NCI-H1092 treated with DMSO at 0.1 percent for 48 hours (cell line): ENCODE data around the gene FSTL5.
"Not testable (repeated sequence)": the region's sequence is repeated elsewhere in the genome, so short reads cannot be mapped to it uniquely, and the experiment has no call there.

Experiments
- DNase-seq: peaks from one replicate; lab custom pipeline; 2025; lab: John Stamatoyannopoulos, UW

Gene FSTL5

DNA sequence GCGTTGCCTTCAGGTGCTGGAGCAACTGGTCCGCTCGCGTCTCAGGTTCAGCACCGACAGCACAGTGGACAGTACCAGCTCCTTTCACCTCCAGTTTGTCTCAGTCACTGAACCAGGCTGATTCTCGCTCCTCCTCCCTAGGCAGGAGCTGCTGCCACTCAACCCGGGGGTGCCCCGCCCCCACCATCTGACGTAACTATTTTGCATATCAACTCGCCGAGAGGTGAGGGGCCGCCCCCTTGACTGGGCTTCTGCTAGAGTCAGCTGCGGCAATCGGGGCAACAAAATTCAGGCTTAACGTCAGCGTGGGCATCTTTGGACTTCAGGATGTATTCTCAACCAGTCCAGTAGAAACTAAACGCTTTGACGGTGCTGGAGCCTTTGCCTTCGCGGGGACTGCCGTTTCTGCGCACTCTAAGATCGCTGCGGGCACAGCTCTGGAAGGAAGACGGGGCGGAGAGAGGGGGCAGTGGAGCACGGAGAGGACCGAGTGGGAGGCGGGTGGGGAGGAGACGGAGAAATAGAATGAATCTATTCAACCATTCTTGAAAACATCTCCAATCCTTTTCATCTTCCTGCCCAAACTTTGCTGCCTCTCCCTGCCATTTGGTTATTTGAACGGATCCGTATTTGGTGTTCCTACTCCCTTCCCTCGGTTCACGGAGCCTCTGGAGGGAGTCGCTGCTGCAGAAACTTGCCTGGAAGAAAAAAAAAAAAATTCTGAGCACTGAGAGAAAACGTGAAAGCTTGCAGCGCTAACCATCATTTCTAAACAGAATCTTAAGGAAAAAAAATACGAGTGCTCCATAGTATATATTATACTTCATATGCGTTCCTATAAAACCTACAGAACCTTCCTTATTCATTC, at the start of gene FSTL5:
FSTL5 (minus strand) TSS at position 109 of the 868 bp plus-strand sequence. CDS start 52,604 bp downstream, outside the sequence.
- DNase-seq, result peak; percentile 39

DNA sequence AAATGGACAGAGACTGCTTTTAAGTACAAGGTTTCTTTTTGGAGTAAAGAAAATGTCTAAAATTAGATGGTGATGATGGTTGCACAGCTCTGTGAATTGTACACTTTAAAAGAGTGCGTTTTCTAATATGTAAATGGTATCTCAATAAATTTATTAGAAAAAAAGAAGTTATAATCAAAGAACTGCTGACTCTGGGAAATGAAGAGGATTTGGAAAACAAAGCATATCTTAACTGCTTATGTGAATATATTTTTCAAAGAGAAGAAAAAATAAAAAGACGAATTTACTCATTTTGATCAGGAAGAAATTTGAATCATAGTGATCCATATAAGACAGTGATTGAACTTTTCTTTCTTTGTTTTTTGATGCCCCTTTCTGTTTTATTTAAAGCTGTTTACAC, 45.9 kb upstream of the FSTL5 start:
- no peak for DNase-seq

- DNase-seq, result not testable (repeated sequence)
These were observed 39.7 kb upstream of the FSTL5 start for GRCh38 chr4:162203478-162203877.

DNA sequence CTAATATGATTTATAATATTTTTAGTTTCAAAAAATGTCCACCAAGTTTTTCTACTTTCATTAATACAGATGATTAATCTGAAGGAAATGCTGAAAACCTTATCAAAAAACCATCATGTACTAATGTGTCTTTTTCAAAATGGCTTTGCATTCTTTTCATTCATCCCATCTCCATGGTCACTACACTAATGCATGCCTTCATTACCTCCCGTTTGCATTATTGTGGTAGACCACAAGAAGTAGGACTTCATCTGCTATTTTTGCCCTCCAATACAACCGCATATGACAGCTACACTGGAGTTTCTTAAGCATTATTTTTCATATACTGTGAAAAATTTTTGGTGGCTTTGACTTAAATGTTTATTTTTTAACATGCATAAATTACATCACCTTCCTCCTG, 37.9 kb upstream of the FSTL5 start:
- no peak for DNase-seq

- no peak for DNase-seq
These were observed 6.7 kb upstream of the FSTL5 start for GRCh38 chr4:162170509-162170908.

DNA sequence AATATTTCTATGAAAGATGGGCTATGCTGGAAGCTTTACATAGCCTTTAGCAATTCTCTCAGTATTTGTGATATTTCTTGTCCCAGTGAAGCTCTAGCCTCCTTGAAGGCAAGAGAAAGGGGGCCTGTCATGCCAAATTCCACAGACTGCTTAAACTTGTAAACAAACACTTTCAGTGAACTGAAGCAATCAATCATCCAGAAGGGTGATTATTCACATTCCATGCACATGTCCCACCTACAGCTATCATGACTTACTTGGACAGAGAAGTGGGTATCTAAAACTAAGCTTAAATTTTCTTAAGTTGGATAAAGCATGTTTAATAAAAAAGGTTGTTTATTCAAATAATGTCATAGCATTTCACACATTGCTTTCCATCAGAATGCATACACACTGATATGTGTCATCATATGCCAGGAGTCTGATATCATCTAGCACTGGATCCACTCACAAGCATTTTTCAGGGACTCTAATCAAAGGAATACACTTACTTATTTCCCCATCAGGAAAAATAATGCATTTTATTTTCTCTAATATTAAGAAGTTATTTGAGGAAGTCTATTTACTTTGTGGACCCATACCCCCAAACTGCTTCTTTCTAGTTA, 1.2 kb upstream of the FSTL5 start:
- no peak for DNase-seq

DNA sequence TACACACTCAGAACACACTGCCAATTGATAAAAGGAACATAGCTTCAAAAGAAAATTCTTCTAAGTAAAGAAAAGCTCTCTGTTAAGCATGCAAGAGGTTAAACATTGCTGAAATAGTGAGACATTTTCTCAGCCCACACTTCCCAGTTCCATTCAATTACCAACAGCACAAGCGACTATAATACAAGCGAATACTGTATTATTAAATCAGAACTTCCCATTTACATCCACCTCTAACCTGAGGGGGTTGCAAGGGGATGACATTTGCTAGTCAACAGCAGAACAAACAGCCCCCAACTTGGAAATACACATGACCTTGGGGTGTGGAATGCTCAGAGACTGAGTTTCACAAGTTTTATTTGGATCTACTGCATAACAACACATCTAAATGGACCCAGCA, 1.1 kb downstream of the FSTL5 start:
- DNase-seq, result no peak

- no peak for DNase-seq
These were observed 6.6 kb downstream of the FSTL5 start for GRCh38 chr4:162157241-162157640.

DNA sequence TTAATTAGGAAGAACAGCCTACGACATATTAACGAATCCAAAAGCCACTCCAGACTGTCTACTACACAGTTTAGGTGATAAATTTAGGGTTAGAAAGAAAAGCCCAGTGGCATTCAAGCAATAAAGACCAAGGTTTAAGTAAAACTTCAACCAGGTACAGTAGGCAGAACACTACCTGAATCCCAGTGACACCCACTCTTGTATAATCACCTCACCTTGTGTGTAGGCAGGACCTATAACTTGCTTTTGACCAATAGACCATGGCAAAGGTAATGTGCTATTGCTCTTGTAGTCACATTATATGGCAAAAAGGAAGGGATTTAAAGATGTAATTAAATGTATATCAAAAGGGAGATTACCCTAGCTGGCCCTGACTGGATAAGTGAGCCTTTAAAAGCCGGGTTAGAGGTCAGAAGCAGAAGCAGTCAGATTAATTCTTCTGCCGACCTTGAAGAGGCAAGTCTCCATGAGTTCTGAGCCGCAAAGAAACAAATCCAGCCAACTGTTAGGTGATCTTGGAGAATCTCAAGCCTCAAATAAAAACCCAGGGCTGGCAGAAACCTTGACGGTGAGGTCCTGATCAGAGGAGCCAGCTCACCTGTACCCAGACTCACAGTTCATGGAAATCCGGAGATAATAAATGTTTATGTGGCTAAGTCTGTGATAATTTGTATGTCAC, 8.8 kb downstream of the FSTL5 start:
- DNase-seq, result no peak

DNA sequence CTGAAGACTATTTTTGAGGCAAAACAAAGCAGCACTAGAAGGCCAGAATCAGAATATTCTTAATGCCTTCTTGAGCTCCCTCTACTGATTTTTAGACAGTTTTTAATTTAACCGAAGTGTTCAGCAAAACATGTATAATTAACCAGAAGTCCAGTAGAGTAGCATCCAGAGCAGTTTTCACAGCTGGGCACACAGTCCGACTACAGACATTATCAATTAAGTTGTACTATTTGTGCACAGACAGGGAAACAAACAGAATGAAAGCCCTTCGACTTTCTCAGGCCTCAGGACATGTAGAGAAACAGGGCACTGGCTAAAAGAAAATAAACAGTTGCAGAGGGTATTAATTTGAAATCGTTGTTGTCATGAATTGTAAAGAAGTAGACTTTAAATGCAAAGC, 11.9 kb downstream of the FSTL5 start:
- no peak for DNase-seq

DNA sequence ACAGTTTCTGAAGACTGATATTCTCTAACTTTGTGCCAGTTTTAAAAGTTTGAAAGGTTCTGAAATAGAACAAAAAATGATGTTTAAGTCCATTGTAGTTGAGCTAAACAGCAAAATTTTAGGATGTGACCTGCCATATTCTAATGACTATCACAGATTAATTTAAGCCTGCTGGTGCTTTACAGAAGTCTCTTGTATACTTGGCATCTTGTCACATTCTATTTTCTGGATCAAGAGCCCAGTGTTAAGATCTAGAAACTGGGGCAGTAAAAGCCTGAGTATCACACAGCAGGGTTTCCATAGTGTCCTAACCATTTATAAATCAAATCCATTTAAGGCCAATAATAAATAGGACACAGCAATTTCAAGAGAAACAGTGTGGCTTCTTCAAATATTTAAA, 12.4 kb downstream of the FSTL5 start:
- no peak for DNase-seq

DNA sequence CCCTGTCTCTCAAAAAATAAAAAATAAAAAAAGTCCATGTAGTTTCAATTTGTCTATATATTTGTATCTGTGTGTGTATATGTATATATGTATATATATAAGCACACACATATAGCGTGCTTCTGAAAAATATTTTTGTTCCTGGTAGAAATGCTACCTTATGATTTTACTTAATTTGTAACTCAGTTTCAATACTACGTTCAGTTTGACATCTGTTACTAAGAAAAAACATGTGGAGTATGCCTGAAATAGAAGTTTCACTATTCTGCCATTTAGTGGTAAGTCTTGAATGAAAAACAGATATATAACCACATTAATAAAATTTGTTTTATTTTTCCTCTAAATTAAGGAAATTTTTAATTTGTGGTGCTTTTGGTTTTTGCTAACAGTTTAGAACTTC, 14.2 kb downstream of the FSTL5 start:
- DNase-seq, result no peak

GRCh38 chr4:162140051-162140683, 23.6 kb downstream of the FSTL5 start:
- no peak for DNase-seq

DNA sequence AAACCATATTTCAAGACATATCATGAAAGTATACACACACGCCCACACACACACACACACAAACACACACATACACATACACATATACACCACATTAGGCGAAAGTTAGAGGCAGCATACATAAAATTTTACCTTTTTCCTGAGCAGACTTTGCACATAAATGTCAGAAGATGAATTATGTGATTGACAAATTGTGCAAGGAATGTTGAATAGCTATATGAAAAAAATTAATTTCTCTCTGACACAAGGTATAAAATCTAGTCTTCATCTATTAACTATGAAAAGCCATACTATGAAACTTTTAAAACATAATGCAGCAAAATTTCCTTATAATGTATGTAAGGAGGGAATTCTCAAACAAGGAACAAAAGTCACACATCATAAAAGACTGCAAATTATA, 24.4 kb downstream of the FSTL5 start:
- DNase-seq, result no peak

GRCh38 chr4:162131256-162131655, 32.5 kb downstream of the FSTL5 start:
- no peak for DNase-seq

GRCh38 chr4:162126729-162127128, 37.1 kb downstream of the FSTL5 start:
- DNase-seq, result no peak

- no peak for DNase-seq
These were observed 46.7 kb downstream of the FSTL5 start for GRCh38 chr4:162117051-162117450.

GRCh38 chr4:162116095-162116779, 47.6 kb downstream of the FSTL5 start:
- DNase-seq, result no peak

DNA sequence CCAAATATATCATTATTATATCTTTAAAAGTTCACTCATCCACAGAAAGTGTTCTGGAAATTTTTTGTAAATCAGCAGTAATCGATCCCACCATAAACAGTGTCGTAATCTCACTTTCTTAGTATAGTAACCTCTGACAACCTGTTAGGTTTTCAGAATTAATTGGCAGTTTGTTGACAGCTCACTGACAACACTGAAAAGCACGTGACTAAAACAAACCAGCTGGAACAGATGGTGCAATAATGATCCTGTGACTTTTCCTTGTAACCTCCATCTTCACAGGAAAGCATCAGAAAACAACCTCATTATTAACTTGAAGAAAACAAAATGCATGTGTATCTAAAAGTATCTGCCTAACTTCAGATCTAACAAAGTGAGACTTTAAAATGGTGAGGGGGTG, 48.5 kb downstream of the FSTL5 start:
- no peak for DNase-seq

DNA sequence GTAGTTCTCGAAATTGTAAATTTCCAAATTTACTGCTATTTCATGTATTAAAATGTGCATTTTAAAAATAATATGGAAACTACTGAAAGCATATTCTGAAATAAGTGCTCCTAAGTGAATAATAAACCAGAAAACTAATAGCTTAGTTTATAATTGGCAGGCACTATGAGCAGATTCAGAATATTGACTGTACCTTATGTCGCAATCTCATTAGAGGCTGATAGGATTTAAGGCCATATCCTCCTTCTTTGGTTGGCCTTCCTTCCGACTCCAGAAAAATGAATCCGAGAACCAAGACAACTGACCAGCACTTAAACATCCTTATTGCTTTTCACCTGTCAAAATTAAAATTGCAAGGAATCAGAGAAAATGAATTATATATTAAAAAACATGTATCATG, 52.7 kb downstream of the FSTL5 start:
- DNase-seq, result no peak

DNA sequence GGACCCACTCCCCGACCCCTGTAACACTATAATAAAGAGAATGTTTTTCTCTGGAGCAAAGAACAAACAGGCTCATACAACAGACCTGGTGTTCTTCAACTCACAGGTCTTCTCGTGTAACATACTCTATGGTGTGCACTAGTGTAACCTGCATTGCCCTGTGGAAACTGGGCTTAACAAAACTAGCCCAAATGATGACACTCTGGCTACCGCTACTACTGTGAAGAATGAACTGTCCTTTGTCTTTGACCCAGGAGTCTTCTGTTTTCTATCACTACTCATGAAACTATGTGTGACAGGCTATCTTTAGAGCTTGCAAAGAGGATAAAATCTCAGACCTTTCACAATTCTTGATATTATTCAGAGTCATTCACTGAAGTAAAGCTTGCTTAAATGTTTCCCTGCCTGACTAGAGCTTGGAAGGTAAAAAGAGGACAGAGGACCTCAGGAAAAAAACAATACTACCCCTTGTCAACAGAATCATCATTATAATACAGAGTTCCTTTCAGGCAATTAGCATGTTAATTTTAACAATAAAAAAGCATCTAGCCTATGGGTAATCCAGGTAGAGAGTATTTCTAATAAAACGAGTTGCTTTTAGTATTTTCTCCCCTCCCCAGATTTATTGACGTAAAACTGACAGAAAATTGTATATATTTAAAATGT, 59.2 kb downstream of the FSTL5 start:
- no peak for DNase-seq
